Measurements from ENCODE around the gene MLXIPL. TPM values are rescaled to one million over a fixed set of nuclear protein-coding genes. Genes with fewer than 3 reads are reported as not detected.

Gene MLXIPL
- total RNA-seq, 1 donor from 2014 or later: 0.41 TPM

- Histone ChIP-seq H3K36me3 (no peaks in the 10 kb centered on the region), H3K27ac (replicated peaks) (no peak overlapping the region), H3K27me3 (ENCODE audit: low read depth) (peaks cover 63% of the 10 kb centered on the region), H3K4me3 (no peak overlapping the region), H3K4me1 (no peaks in the 10 kb centered on the region), H3K9me3 (replicated peaks) (peaks cover 10% of the 10 kb centered on the region)
- intact Hi-C loops (cut with micrococcal nuclease): no loop called here
- TF ChIP-seq CTCF (IDR thresholded peaks at IDR 0.05; ENCODE audit: borderline replicate concordance): no peak
- DNase-seq: no peak
Observed at GRCh38 chr7:73638911-73639310, 14.6 kb upstream of the MLXIPL start.

- Histone ChIP-seq H3K27ac (replicated peaks) (no peak overlapping the region), H3K9me3 (replicated peaks) (no peaks in the 10 kb centered on the region), H3K4me3 (no peak overlapping the region), H3K4me1 (no peaks in the 10 kb centered on the region), H3K27me3 (ENCODE audit: low read depth) (peaks cover 59% of the 10 kb centered on the region), H3K36me3 (no peaks in the 10 kb centered on the region)
- DNase-seq: no peak
- intact Hi-C loops (cut with micrococcal nuclease): no loop called here
- no peak for TF ChIP-seq CTCF (IDR thresholded peaks at IDR 0.05; ENCODE audit: borderline replicate concordance)
Observed at GRCh38 chr7:73635428-73636200, 11.3 kb upstream of the MLXIPL start.

GRCh38 chr7:73633844-73634243 lies 9.5 kb upstream of the MLXIPL start:
- Histone ChIP-seq H3K27me3 (ENCODE audit: low read depth) (peaks cover 75% of the 10 kb centered on the region), H3K27ac (replicated peaks) (no peak overlapping the region), H3K4me1 (no peaks in the 10 kb centered on the region), H3K9me3 (replicated peaks) (no peaks in the 10 kb centered on the region), H3K36me3 (no peaks in the 10 kb centered on the region), H3K4me3 (no peak overlapping the region)
- no peak for DNase-seq
- TF ChIP-seq CTCF (IDR thresholded peaks at IDR 0.05; ENCODE audit: borderline replicate concordance): no peak
- intact Hi-C loops (cut with micrococcal nuclease): no loop called here

GRCh38 chr7:73633323-73633722 lies 9.0 kb upstream of the MLXIPL start:
- Histone ChIP-seq H3K9me3 (replicated peaks) (no peaks in the 10 kb centered on the region), H3K36me3 (no peaks in the 10 kb centered on the region), H3K4me3 (no peak overlapping the region), H3K27me3 (ENCODE audit: low read depth) (peaks cover 80% of the 10 kb centered on the region), H3K4me1 (no peaks in the 10 kb centered on the region), H3K27ac (replicated peaks) (no peak overlapping the region)
- TF ChIP-seq CTCF (IDR thresholded peaks at IDR 0.05; ENCODE audit: borderline replicate concordance): no peak
- intact Hi-C loops (cut with micrococcal nuclease): no loop called here
- no peak for DNase-seq

GRCh38 chr7:73631558-73631957 lies 7.2 kb upstream of the MLXIPL start:
- TF ChIP-seq CTCF (IDR thresholded peaks at IDR 0.05; ENCODE audit: borderline replicate concordance): no peak
- no peak overlapping the region for H3K27ac ChIP-seq (replicated peaks)
- no peaks in the 10 kb centered on the region for H3K9me3 ChIP-seq (replicated peaks)
- DNase-seq: no peak
- peaks cover 96% of the 10 kb centered on the region for H3K27me3 ChIP-seq (ENCODE audit: low read depth)
- intact Hi-C loops (cut with micrococcal nuclease): no loop called here
- no peaks in the 10 kb centered on the region for H3K4me1 ChIP-seq
- H3K36me3 ChIP-seq: no peaks in the 10 kb centered on the region
- no peak overlapping the region for H3K4me3 ChIP-seq
